ENCODE data around the gene SIL1.

GRCh38 chr5:139141446-139142204 is 56.5 kb downstream of the SIL1 start:
- TF ChIP-seq SUZ12 (IDR thresholded peaks at IDR 0.05) (no peak), FOXK2 (IDR thresholded peaks at IDR 0.05) (no peak), LEF1 (IDR thresholded peaks at IDR 0.05; ENCODE audit: borderline replicate concordance) (no peak), ZNF384 (IDR thresholded peaks at IDR 0.05) (no peak), BHLHE40 (IDR thresholded peaks at IDR 0.05; ENCODE audit: borderline replicate concordance) (no peak), HDGF (IDR thresholded peaks at IDR 0.05; ENCODE audit: borderline replicate concordance) (no peak), NFRKB (IDR thresholded peaks at IDR 0.05) (no peak)

Data from HEK293T (cell line).